Measurements from ENCODE around the gene ERGIC1. TPM values are rescaled to one million over a fixed set of nuclear protein-coding genes. Genes with fewer than 3 reads are reported as not detected.

Gene ERGIC1
- total RNA-seq, 1 donor from 2014 or later = 79.4 TPM

DNA sequence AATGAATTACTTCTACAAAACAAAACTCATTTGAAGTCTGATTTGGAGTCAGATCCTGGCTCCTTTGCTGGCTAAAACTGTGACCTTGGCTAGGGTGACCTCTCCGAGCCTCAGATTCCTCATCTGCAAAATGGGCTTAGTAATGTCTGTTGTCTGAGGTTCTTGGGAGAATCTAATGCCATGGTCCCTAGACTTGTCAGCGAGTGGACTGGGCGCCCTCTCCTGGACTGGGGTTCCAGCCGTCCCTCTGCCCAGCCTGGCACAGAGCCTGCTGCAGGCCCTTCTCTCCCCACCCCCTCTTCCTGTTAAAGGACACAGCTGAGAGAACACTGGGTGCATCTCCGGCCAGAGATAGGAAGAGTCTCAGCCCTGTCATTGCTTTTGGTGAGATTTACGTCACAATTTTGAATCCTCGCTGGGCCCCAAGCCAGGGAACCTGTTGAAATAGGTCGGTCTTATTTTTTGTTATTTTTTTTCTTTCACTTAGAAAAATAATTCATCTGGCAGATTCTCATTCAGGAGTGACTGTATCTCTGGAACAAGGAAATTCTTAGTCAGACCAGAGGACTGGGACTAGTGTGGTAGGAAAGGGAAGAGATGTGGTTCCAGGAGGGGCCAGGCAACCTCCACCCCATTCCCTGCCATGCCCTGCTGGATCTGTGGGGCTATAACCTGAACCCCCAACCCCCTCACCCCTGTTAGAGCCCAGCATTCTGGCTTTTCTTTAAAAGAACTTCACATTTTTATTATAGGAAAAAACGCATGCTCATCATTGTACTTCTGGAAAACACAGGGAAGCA is 77.0 kb downstream of the ERGIC1 start:
- DNase-seq = peak; percentile 63
- Histone ChIP-seq H3K36me3 (peaks cover 22% of the 10 kb centered on the region), H3K9me3 (replicated peaks) (no peaks in the 10 kb centered on the region), H3K4me3 (no peak overlapping the region), H3K4me1 (peaks cover 42% of the 10 kb centered on the region), H3K27me3 (ENCODE audit: low read depth) (no peaks in the 10 kb centered on the region), H3K27ac (replicated peaks) (peak overlapping the region; percentile 71)
- peak; percentile 37 for TF ChIP-seq CTCF (IDR thresholded peaks at IDR 0.05; ENCODE audit: borderline replicate concordance)
- intact Hi-C loops (cut with micrococcal nuclease) = no loop called here

DNA sequence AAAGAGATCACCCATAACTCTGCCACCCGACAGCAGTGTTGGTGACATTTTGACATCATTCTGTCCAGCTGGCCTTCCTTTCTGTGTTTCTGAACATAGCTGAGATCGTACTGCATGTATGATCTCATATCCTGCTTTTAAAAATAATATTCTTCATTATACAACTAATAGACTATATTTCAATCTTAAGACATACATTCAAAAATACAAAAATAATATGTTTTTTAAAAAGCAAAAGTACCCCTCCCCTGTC is 77.5 kb downstream of the ERGIC1 start:
- TF ChIP-seq CTCF (IDR thresholded peaks at IDR 0.05; ENCODE audit: borderline replicate concordance) = no peak
- Histone ChIP-seq H3K36me3 (peaks cover 27% of the 10 kb centered on the region), H3K4me1 (peaks cover 37% of the 10 kb centered on the region), H3K27ac (replicated peaks) (peak overlapping the region; percentile 71), H3K9me3 (replicated peaks) (no peaks in the 10 kb centered on the region), H3K4me3 (no peak overlapping the region), H3K27me3 (ENCODE audit: low read depth) (no peaks in the 10 kb centered on the region)
- no peak for DNase-seq
- intact Hi-C loops (cut with micrococcal nuclease) = no loop called here

DNA sequence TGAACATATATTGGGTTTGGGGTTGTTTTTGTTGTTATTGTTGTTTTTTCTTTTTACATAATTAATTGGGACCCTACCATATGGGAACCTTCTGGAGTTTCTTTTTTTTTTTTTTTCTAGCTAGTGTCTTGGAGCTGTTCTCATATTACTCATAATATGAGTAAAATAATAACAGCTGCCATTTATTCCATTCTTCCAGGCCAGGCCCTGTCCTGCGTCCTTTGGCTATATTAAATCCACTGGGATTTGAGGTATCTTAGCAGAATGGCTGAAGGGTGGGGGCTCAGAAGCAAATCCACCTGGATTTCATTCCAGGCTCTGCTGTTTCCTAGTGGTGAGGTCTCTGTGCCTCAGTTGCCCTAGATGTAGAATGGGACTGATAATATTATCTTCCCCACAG is 77.9 kb downstream of the ERGIC1 start:
- TF ChIP-seq CTCF (IDR thresholded peaks at IDR 0.05; ENCODE audit: borderline replicate concordance) = no peak
- intact Hi-C loops (cut with micrococcal nuclease) = no loop called here

GRCh38 chr5:172913117-172913850 is 79.2 kb downstream of the ERGIC1 start:
- Histone ChIP-seq H3K36me3 (peaks cover 35% of the 10 kb centered on the region), H3K27ac (replicated peaks) (peak overlapping the region; percentile 47), H3K9me3 (replicated peaks) (no peaks in the 10 kb centered on the region), H3K4me1 (peaks cover 31% of the 10 kb centered on the region), H3K4me3 (no peak overlapping the region), H3K27me3 (ENCODE audit: low read depth) (no peaks in the 10 kb centered on the region)
- intact Hi-C loops (cut with micrococcal nuclease) = no loop called here
- DNase-seq = no peak
- no peak for TF ChIP-seq CTCF (IDR thresholded peaks at IDR 0.05; ENCODE audit: borderline replicate concordance)

More for the DNA sequence above, 77.9 kb downstream of the ERGIC1 start:
- peaks cover 27% of the 10 kb centered on the region for H3K36me3 ChIP-seq
- H3K4me3 ChIP-seq = no peak overlapping the region
- DNase-seq = no peak
- peaks cover 33% of the 10 kb centered on the region for H3K4me1 ChIP-seq
- peak overlapping the region; percentile 71 for H3K27ac ChIP-seq (replicated peaks)
- no peaks in the 10 kb centered on the region for H3K27me3 ChIP-seq (ENCODE audit: low read depth)
- no peaks in the 10 kb centered on the region for H3K9me3 ChIP-seq (replicated peaks)

DNA sequence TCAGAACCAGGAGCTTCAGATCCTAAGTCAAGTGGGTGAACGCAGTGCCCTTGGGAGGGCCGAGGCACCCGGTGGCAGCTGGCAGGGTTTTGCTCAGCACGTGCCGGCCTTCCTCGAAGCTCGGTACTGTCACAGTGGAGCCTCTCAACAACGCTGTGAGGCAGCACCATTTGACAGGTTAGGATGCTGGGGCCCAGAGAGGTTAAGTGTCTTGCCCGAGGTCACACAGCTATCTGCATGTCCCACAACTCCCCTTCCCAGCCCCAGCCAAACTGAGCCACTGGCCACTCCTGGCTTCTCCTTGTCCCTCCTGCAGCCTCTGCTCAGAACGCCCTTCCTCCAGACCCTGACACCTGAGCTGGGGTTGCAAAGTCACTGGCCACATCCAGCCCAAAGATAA is 81.5 kb downstream of the ERGIC1 start:
- Histone ChIP-seq H3K27ac (replicated peaks) (no peak overlapping the region), H3K4me3 (no peak overlapping the region), H3K4me1 (peaks cover 39% of the 10 kb centered on the region), H3K27me3 (ENCODE audit: low read depth) (no peaks in the 10 kb centered on the region), H3K36me3 (peaks cover 47% of the 10 kb centered on the region), H3K9me3 (replicated peaks) (no peaks in the 10 kb centered on the region)
- intact Hi-C loops (cut with micrococcal nuclease) = no loop called here
- DNase-seq = no peak
- no peak for TF ChIP-seq CTCF (IDR thresholded peaks at IDR 0.05; ENCODE audit: borderline replicate concordance)

All from left ventricle myocardium inferior (tissue), 1 donor.